Mononuclear cell (primary cell): Measurements from ENCODE around the gene ADM5. TPM values are rescaled to one million over a fixed set of nuclear protein-coding genes. Genes with fewer than 3 reads are reported as not detected.
"Not testable (repeated sequence)": the region's sequence is repeated elsewhere in the genome, so short reads cannot be mapped to it uniquely, and the experiment has no call there.

Source experiments
- H3K27me3 ChIP-seq: 2 replicates; pipeline ENCODE4 v1.6.0; 2011; ENCODE audit warnings: low read length, control low read depth; ENCODE audit not compliant: insufficient read depth
- H3K4me1 ChIP-seq: 2 replicates; pipeline ENCODE4 v1.5.1; 2011; ENCODE audit warnings: mild to moderate bottlenecking, low read length, control low read depth; ENCODE audit not compliant: insufficient read depth
- H3K4me3 ChIP-seq: 2 replicates; pipeline ENCODE4 v1.5.1; 2011; ENCODE audit warnings: mild to moderate bottlenecking, low read length, moderate library complexity
- H3K9me3 ChIP-seq: 2 replicates; pipeline ENCODE4 v1.5.1; 2011; ENCODE audit warnings: low read depth, mild to moderate bottlenecking, control low read depth, low read length
- total RNA-seq: library from RNA; depleted of rRNA; stranded (reverse); fragments of >200 nt; gene quantifications from one replicate; pipeline ENCODE4 v1.2.3, GENCODE V29; 2012

The ADM5 gene
- total RNA-seq, 1 donor = 0.84 TPM

DNA sequence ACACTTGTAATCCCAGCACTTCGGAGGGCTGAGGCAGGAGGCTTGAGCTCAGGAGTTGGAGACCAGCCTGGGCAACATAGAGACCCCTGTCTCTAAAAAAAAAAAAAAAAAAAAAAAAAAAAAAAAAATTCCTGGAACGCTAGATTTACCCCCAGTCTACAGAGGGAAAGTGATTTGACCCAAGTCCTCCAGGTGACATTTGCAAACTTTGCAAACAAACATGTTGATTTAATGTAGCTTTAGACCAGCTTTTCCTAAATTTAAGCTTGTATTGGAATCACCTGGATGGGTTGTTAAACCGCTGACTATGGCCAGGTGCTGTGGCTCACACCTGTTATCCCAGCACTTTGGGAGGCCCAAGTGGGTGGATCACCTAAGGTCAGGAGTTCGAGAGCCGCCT is 10.0 kb downstream of the ADM5 start:
- Histone ChIP-seq H3K4me1 (no peaks in the 10 kb centered on the region), H3K4me3 (no peak overlapping the region), H3K9me3 (no peaks in the 10 kb centered on the region), H3K27me3 (no peaks in the 10 kb centered on the region)

DNA sequence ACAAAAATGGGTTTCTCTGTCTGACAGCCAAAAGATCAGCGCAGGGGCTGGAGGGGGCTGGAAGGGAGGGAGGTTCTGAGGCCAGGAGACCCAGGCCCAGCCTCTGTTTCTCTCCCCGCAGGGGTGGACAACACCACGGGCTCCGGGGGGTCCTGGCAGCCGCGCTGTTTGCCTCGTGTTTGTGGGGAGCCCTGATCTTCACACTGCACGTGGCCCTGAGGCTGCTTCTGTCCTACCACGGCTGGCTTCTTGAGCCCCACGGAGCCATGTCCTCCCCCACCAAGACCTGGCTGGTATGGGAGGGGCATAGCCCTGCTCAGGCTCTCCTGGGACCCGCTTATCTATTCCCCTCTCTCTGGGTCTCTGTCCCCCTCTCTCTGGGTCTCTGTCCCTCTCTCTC is 11.2 kb downstream of the ADM5 start:
- no peaks in the 10 kb centered on the region for H3K9me3 ChIP-seq
- no peak overlapping the region for H3K4me3 ChIP-seq
- no peaks in the 10 kb centered on the region for H3K27me3 ChIP-seq
- no peaks in the 10 kb centered on the region for H3K4me1 ChIP-seq

DNA sequence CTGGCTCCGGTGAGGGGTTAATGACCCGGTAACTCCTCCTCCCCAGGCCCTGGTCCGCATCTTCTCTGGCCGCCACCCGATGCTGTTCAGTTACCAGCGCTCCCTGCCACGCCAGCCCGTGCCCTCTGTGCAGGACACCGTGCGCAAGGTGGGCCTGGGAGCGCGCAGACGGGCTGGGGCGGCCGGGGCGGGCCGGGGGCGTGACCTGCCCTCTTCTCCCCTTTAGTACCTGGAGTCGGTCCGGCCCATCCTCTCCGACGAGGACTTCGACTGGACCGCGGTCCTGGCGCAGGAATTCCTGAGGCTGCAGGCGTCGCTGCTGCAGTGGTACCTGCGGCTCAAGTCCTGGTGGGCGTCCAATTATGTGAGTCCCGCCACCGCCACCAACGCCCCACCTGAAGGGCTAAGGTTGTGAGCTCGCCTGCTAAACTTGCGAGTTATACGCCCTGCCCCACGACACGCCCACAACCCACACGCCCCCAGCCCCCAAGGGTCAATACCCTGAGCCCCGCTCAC is 11.9 kb downstream of the ADM5 start:
- H3K27me3 ChIP-seq = no peaks in the 10 kb centered on the region
- no peaks in the 10 kb centered on the region for H3K9me3 ChIP-seq
- no peaks in the 10 kb centered on the region for H3K4me1 ChIP-seq
- H3K4me3 ChIP-seq = no peak overlapping the region

DNA sequence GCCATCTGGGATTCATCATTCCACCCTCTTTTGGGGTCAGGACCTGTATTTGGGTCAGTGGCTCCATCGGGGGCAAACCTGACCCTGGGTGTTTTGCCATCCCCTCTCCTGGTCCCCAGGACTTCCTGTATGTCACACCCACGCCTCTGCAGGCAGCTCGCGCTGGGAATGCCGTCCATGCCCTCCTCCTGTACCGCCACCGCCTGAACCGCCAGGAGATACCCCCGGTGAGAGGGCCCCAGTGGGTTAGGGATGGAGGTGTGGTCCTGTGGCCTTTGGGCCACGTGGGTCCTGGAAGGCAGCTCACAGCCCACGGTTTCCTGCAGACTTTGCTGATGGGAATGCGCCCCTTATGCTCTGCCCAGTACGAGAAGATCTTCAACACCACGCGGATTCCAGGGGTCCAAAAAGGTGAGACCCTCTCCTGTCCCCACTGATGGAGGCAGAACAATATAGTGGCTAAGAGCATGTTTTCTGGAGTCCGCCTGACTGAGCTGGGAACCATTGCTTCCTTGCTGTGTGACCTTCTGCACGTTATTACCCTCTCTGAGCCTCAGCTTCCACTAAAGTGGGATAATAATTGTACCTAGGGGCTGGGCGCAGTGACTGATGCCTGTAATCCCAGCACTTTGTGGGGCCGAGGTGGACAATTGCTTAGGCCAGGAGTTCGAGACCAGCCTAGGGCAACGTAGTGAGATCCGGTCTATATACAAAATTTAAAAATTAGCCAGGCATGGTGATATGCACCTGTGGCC is 15.7 kb downstream of the ADM5 start:
- no peaks in the 10 kb centered on the region for H3K9me3 ChIP-seq
- no peaks in the 10 kb centered on the region for H3K27me3 ChIP-seq
- no peaks in the 10 kb centered on the region for H3K4me1 ChIP-seq
- no peak overlapping the region for H3K4me3 ChIP-seq

DNA sequence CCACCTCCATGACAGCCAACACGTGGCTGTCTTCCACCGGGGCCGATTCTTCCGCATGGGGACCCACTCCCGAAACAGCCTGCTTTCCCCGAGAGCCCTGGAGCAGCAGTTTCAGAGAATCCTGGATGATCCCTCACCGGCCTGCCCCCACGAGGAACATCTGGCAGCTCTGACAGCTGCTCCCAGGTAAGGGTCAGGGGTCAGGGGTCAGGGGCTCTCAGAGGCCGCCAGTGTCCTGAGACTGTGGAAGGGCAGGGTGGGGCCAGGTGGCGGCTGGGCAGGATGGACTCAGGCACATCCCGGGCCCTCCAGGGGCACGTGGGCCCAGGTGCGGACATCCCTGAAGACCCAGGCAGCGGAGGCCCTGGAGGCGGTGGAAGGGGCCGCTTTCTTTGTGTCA is 16.5 kb downstream of the ADM5 start:
- H3K9me3 ChIP-seq = no peaks in the 10 kb centered on the region
- H3K4me3 ChIP-seq = no peak overlapping the region
- H3K4me1 ChIP-seq = no peaks in the 10 kb centered on the region
- H3K27me3 ChIP-seq = no peaks in the 10 kb centered on the region

DNA sequence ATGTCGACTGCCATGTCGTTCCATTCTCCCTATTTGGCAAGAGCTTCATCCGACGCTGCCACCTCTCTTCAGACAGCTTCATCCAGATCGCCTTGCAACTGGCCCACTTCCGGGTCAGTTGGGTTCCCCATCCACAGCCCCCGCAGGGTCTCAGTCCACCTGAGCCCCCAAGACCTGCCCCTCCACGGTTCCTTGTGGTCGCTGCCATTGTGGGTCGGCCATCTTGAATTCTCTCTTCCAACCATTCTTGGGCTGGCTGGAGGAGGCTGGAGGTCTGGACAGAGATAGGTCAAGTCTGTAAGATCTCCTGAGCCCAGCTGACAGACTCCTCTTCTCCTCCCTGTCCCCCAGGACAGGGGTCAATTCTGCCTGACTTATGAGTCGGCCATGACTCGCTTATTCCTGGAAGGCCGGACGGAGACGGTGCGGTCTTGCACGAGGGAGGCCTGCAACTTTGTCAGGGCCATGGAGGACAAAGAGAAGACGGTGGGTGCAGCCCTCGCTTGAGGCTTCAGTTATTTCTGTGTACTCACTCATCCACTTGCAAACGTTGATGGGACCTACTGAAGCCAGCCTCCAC is 21.1 kb downstream of the ADM5 start:
- no peaks in the 10 kb centered on the region for H3K4me1 ChIP-seq

DNA sequence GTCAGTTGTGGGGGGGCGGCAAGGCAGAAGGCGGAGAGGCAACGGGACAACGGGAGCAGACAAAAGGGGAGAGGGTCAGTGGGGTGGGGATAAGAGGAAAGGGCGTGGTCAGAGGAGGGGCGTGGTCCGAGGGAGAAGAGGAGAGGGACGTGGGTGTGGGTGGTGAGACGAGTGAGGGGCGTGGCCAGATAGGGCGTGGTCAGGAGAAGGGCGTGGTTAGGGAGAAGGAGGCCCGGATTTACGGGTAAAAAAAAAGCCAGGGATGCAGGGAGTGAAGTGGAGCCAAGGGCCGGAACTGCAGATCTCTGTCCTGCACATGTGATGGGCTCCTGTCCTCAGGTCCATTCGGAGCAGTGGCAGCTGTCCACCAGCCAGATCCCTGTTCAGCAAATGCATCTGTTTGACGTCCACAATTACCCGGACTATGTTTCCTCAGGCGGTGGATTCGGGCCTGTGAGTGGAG is 23.0 kb downstream of the ADM5 start:
- Histone ChIP-seq H3K4me1 (no peaks in the 10 kb centered on the region), H3K27me3 (no peaks in the 10 kb centered on the region), H3K9me3 (no peaks in the 10 kb centered on the region), H3K4me3 (no peak overlapping the region)

More for the DNA sequence above, 21.1 kb downstream of the ADM5 start:
- no peaks in the 10 kb centered on the region for H3K9me3 ChIP-seq
- H3K4me3 ChIP-seq = no peak overlapping the region
- H3K27me3 ChIP-seq = no peaks in the 10 kb centered on the region

DNA sequence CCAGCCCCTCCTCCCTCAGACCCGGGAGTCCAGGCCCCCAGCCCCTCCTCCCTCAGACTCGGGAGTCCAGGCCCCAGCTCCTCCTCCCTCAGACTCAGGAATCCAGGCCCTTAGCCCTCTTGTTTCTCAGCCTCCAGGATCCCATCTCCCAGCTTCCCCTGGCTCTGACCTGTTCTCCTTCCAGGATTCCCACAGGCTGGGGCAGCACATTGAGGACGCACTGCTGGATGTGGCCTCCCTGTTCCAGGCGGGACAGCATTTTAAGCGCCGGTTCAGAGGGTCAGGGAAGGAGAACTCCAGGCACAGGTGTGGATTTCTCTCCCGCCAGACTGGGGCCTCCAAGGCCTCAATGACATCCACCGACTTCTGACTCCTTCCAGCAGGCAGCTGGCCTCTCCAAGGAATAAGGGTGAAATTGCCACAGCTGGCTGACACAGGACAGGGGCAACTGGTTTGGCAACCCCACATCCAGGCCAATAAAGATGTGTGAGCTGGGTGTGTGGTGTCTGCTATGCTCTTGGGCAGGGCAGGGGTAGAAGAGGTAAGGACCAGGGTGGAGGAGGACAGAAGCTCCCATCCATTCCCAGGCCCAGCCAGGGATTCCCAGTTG is 23.9 kb downstream of the ADM5 start:
- Histone ChIP-seq H3K9me3 (no peaks in the 10 kb centered on the region), H3K4me1 (peaks cover 7% of the 10 kb centered on the region), H3K27me3 (no peaks in the 10 kb centered on the region), H3K4me3 (no peak overlapping the region)

DNA sequence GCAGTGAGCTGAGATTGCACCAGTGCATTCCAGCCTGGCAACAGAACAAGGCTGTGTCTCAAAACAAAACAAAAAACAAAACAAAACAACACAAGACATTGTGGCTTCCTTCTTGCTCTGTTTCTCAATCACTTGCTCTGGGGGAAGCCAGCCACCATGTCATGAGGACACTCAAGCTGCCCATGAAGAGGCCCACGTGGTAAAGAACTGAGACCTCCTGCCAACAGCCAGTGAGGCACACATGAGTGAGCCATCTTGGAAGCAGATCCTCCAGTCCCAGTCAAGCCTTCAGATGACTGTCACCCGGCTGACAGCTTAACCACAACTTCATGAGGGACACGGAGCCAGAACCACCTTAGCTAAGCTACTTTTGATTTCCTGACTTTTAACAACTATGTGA is 26.8 kb downstream of the ADM5 start:
- Histone ChIP-seq H3K4me3 (no peak overlapping the region), H3K4me1 (peaks cover 7% of the 10 kb centered on the region)

DNA sequence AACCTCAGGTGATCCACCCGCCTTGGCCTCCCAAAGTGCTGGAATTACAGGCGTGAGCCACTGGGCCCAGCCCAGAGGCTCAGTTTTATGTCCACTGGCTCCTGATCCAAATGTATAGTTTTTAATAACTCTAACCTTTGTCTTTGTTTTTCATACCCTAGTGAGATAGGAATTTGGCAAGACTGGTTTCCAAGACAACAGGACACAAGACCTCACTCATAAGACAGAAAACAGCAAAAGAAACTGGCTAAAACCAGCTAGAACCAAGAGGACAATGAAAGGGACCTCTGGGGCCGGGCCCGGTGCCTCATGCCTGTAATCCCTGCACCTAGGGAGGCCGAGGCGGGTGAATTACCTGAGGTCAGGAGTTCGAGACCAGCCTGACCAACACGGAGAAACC is 29.1 kb downstream of the ADM5 start:
- Histone ChIP-seq H3K4me1 (peaks cover 7% of the 10 kb centered on the region), H3K4me3 (no peak overlapping the region), H3K9me3 (no peaks in the 10 kb centered on the region), H3K27me3 (no peaks in the 10 kb centered on the region)

More for the DNA sequence above, 26.8 kb downstream of the ADM5 start:
- Histone ChIP-seq H3K9me3 (no peaks in the 10 kb centered on the region), H3K27me3 (no peaks in the 10 kb centered on the region)

DNA sequence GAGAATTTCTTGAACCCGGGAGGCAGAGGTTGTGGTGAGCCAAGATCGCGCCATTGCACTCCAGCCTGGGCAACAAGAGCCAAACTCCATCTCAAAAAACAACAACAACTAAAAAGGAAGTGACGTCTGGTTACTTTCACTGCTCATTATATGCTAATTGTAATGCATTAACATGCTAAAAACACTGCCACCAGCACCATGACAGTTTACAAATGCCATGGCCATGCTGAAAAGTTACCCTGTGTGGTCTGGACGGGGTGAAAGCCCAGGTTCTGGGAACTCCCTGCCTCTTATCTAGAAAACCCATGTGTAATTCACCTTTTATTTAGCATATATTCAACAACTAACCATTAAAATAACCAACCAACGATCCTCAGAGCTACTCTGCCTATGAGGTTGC is 29.6 kb downstream of the ADM5 start:
- H3K9me3 ChIP-seq = no peaks in the 10 kb centered on the region
- peaks cover 7% of the 10 kb centered on the region for H3K4me1 ChIP-seq
- H3K27me3 ChIP-seq = no peaks in the 10 kb centered on the region
- H3K4me3 ChIP-seq = no peak overlapping the region

DNA sequence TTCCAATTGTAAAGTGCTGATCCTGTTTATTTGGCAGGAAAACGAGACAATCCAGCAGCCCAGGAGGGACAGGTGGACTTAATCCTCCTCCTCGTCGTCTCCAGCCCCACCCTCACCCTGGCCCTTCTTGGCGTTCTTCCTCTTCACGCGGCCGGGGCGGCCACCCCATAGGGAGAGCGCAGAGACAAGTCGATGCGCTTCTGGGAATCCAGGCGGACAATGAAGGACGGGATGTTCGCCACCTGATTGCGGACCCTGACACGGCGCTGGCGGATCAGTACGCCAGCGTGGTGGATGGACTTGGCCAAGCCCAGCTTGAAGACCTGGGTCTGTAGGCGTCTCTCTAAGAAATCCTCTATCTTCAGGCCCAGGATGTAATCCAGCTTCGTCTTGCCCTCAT is 30.0 kb downstream of the ADM5 start:
- not testable (repeated sequence) for H3K4me1 ChIP-seq, H3K27me3 ChIP-seq, H3K4me3 ChIP-seq, H3K9me3 ChIP-seq

DNA sequence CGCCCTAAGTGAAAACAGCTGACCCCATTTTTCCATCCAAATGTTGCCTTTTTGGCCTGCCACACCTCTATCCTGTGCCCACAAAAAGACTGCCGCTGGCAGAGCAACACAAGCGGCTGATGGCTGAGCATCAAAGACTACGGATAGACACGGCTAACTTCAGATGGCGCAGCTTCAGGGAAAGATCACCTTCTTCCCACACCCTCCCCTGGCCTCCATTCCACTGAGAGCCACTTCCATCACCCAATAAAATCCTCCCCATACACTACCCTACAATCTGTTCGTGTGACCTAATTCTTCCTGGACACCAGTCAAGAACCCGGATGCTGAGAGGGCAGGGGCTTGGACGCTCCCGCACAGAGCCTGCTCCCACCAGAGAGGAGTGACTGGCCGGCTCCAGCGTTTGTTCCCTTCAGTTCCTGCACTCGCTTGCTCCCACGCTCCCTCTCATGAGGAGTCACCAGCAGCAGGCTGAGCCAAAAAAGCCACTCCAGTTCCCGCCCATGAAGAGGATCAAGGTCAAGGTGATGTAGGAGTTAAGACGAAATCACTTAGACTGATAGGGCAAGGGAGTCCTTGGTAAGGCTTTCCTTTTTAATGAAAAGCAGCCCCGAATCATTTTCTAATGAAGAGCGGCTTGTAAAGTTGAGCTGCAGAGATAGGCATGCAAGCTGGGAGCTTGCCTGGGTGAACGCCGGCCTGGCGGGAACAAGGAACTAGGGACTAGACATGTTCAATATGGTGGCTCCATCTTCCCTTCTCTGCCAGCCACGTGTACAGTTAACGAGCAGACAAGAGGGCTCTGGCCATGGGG is 38.0 kb downstream of the ADM5 start:
- Histone ChIP-seq H3K4me1 (no peaks in the 10 kb centered on the region), H3K4me3 (no peak overlapping the region), H3K27me3 (no peaks in the 10 kb centered on the region), H3K9me3 (no peaks in the 10 kb centered on the region)

DNA sequence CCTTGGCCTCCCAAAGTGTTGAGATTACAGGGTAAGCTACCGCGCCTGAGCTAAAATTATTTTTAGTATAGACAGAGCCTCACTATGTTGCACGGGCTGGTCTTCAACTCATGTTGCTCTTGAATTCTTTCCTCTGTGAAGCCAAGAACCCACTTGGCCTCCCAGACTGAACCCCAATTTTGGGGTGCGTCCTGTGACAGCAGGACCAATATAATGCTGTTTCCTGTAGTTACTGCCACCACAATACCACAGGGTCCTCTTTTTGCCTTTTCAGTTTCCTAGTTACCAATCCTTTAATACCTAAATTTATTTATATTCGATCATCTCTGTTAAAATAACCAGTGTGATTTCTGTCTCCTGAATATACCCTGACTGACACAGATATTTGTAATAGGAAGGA is 40.8 kb downstream of the ADM5 start:
- Histone ChIP-seq H3K27me3 (no peaks in the 10 kb centered on the region), H3K4me1 (no peaks in the 10 kb centered on the region), H3K9me3 (no peaks in the 10 kb centered on the region), H3K4me3 (no peak overlapping the region)

DNA sequence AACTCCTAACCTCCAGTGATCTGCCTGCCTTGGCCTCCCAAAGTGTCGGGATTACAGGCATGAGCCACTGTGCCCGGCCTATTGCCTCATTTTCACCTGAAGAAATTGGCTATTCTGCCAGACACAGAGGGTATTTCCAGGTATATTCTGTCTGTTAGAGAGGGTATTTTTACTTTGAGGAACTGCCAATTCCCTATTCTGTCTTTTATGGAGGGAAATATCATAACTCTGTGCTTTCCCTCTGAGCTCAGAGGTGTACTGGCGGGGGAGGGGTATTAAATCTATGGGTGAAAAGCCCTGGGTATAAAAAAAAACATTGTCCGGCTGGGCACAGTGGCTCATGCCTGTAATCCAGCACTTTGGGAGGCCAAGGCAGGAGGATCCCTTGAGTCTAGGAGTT is 48.9 kb downstream of the ADM5 start:
- Histone ChIP-seq H3K27me3 (no peaks in the 10 kb centered on the region), H3K4me3 (no peak overlapping the region), H3K4me1 (no peaks in the 10 kb centered on the region)

More for the DNA sequence above, 48.9 kb downstream of the ADM5 start:
- no peaks in the 10 kb centered on the region for H3K9me3 ChIP-seq
